NCI-H1105 treated with DMSO at 0.1 percent for 48 hours (cell line): ENCODE measurements around the gene LUZP2.

ENCODE experiments used
- DNase-seq: peaks from one replicate; lab custom pipeline; 2025; lab: John Stamatoyannopoulos, UW

LUZP2 gene

GRCh38 chr11:24496736-24497725, at the start of gene LUZP2:
Gene LUZP2 (plus strand): TSS chr11:24497053.
- DNase-seq, result peak; percentile 41

- no peak for DNase-seq
These were observed 43.6 kb upstream of the LUZP2 start for GRCh38 chr11:24453129-24453718.

GRCh38 chr11:24457985-24458384, 38.9 kb upstream of the LUZP2 start:
- DNase-seq, result no peak

GRCh38 chr11:24470431-24470830, 26.4 kb upstream of the LUZP2 start:
- no peak for DNase-seq

- no peak for DNase-seq
These were observed 25.8 kb upstream of the LUZP2 start for GRCh38 chr11:24471084-24471483.

- DNase-seq, result no peak
These were observed 18.1 kb upstream of the LUZP2 start for GRCh38 chr11:24478718-24479117.

- DNase-seq, result no peak
These were observed 7.4 kb upstream of the LUZP2 start for GRCh38 chr11:24489477-24489876.

- DNase-seq, result no peak
These were observed 492 bp upstream of the LUZP2 start for GRCh38 chr11:24496386-24496735.

- DNase-seq, result no peak
These were observed 978 bp downstream of the LUZP2 start for GRCh38 chr11:24497831-24498230.

- no peak for DNase-seq
These were observed 5.6 kb downstream of the LUZP2 start for GRCh38 chr11:24502425-24502824.

- DNase-seq, result no peak
These were observed 12.3 kb downstream of the LUZP2 start for GRCh38 chr11:24509114-24509513.

- no peak for DNase-seq
These were observed 14.7 kb downstream of the LUZP2 start for GRCh38 chr11:24511511-24511910.

GRCh38 chr11:24513479-24514218, 16.8 kb downstream of the LUZP2 start:
- no peak for DNase-seq

- no peak for DNase-seq
These were observed 17.4 kb downstream of the LUZP2 start for GRCh38 chr11:24514219-24514594.

- no peak for DNase-seq
These were observed 18.8 kb downstream of the LUZP2 start for GRCh38 chr11:24515632-24516031.

- no peak for DNase-seq
These were observed 19.8 kb downstream of the LUZP2 start for GRCh38 chr11:24516638-24517037.

GRCh38 chr11:24521601-24522000, 24.7 kb downstream of the LUZP2 start:
- DNase-seq, result no peak

- no peak for DNase-seq
These were observed 27.3 kb downstream of the LUZP2 start for GRCh38 chr11:24524156-24524555.

- no peak for DNase-seq
These were observed 34.7 kb downstream of the LUZP2 start for GRCh38 chr11:24531528-24531927.

- DNase-seq, result no peak
These were observed 46.9 kb downstream of the LUZP2 start for GRCh38 chr11:24543771-24544170.

GRCh38 chr11:24556693-24557092, 59.8 kb downstream of the LUZP2 start:
- no peak for DNase-seq

- no peak for DNase-seq
These were observed 62.5 kb downstream of the LUZP2 start for GRCh38 chr11:24559315-24559714.

GRCh38 chr11:24560324-24560723, 63.5 kb downstream of the LUZP2 start:
- DNase-seq, result no peak
